GM12874 (cell line): ENCODE results near the gene SLC35E4.

Source experiments
- TF ChIP-seq, protein P1 (sequence below): IDR thresholded peaks from 2 replicates; pipeline ENCODE4 v1.5.1; 2011; ENCODE audit warnings: low read depth, mild to moderate bottlenecking, control low read depth, low read length, moderate library complexity; ENCODE audit not compliant: insufficient read depth

Gene SLC35E4

DNA sequence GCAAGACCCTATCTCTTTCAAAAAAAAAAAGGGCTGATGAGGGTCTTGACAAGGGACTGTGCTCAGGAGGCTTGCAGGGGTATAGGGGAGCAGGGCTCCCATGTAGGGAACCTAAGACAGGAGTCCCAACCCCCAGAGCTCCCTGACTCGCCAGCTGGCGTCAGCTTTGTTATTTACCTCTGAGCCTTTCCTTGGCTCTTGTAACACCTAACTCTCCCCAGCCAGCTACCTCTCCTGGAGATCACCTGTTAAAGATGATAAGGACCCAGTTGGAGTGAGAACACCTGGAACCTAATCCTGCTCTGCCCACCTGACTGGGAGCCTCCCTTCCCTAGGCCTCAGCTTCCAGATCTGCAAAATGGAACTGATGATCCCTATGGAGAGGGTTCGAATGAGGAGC lies 13.2 kb downstream of the SLC35E4 start:
- TF ChIP-seq, protein P1, sequence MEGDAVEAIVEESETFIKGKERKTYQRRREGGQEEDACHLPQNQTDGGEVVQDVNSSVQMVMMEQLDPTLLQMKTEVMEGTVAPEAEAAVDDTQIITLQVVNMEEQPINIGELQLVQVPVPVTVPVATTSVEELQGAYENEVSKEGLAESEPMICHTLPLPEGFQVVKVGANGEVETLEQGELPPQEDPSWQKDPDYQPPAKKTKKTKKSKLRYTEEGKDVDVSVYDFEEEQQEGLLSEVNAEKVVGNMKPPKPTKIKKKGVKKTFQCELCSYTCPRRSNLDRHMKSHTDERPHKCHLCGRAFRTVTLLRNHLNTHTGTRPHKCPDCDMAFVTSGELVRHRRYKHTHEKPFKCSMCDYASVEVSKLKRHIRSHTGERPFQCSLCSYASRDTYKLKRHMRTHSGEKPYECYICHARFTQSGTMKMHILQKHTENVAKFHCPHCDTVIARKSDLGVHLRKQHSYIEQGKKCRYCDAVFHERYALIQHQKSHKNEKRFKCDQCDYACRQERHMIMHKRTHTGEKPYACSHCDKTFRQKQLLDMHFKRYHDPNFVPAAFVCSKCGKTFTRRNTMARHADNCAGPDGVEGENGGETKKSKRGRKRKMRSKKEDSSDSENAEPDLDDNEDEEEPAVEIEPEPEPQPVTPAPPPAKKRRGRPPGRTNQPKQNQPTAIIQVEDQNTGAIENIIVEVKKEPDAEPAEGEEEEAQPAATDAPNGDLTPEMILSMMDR: no peak

DNA sequence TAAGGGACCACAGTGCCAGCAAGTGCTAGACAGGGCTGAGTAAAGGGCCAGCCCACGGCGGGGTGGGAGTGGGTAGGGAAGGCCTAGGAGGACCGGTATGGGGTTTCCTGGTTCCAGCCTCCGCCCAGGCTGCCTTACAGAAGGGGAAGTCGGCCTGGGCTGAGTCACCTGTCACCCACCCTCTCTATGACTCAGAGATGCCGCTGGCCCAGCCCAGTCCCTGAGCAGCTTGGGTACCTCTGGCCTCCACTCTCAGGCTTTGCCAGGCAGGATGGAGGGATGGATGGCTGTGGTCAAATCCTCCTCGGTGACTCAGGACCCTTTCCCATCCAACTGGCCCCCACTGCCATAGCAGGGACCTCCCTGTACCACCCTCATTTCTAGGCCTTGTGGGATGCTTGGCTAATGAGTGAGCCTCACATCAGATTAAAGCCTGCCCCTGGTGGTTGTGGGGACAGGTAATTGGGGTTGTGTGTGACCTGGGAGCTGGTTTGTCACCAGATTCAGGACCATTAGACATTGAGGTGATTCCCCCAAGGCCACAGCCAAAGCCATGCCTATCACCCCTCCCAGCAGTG lies 13.9 kb downstream of the SLC35E4 start:
- TF ChIP-seq, protein P1: peak; percentile 29; the same call in 1 of the 2 replicates

DNA sequence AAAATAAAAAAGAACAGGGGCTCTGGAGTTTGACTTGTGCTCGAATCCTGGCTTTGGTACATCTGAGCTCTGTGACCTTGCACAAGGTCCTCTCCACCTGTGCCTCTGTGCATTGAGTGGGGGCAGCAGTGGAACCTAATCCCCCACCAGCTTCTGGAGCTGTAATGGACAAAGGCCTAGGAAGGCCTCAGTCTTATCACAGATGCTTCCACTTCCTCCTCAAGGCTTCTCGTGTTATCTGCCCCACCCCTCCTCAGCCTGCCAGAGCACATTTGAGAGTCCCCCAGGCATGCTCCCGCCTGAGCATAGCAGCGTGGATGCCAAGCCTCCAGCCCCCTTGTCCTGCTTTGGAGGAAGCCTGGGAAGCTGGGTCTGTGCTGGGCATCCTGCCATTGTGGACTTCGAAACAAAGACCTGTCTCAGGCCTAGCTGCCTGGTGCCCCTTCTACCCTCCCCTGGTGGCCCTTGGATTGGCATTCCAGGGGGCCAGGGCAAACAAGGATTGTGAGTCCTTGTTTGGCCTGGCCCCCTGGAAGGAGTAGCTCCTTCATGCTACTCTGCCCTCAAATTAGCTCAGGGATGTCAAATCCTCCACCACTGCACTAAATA lies 15.0 kb downstream of the SLC35E4 start:
- TF ChIP-seq, protein P1: no peak

DNA sequence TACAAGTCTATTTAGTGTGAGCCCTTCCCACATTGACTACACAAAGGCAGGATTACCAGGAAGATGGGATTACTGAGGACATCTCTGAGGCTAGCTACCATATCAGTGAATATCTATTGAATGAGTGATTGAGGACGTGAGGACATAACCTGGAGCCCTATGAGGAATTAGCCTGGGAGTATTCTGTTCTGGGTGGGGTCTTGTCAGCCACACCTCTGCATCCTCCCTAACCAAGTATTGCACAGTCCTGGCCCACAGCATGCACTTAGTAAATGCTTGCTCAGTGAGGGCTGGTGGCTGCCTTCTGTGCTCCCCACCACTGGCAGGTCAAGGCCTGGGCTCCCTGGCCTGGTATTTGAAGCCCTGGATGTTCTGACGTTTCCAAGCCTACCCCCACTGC lies 17.3 kb downstream of the SLC35E4 start:
- TF ChIP-seq, protein P1: no peak

DNA sequence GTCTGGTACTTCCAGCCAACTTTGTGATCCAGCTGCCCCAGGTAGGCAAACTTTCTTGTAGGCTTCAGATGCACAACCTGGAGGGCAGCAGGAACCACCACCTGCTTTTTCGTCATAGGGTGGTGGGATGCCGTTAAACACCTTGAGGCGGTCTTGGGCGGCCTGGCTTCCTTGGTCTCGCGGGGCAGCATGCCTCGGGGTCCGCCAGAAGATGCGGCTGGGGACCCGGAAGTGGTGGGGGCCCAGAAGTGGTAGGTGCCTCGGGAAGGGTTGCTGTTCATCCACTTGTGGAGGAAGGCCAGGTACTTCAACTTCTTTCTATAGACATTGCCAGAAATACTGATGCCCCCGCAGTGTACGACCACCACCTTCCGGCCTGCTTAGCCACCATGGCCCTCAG lies 18.8 kb downstream of the SLC35E4 start:
- TF ChIP-seq, protein P1: no peak

DNA sequence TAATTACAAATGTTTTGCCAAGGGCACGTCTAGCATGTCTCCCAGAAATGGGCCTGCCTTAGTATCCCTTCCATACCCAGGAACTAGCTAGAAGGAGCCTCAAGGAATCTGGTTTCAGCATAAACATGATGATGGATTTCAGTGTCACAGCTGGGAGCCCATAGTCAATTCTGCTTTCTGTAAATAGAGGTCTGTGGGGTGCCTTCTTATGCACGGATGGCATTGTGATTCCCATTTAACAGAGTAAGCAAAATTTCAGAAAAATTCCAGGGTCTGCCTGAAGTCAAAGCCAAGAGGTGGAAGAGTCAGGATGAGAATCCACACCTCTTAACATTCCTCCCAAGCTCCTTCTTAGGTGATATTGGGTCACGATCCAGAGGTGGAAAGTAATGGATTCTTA lies 20.0 kb downstream of the SLC35E4 start:
- TF ChIP-seq, protein P1: no peak

DNA sequence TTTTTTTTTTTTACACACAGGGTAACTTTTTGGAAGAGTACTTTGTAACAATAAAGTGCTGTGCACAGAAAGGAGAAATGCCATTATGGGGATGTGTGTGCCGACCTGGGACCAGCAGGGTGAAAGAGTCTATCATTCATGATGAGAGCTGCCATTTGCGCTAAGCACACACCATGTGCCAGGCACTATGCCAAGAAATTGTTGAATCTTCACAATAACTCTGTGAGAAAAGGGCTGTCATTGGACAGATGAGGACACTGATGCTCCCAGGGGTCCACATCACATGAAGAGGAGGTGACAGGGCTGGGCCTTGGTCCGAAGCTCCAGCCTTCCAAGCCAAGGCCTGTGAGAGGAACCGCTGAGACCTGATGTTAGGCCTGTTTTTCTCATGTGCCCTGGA lies 26.5 kb downstream of the SLC35E4 start:
- TF ChIP-seq, protein P1: no peak
